Colon (tissue), 2 donors: ENCODE results near the gene FBXO10.
"Not testable (repeated sequence)": the region's sequence is repeated elsewhere in the genome, so short reads cannot be mapped to it uniquely, and the experiment has no call there.

Experiments used
- FAIRE-seq: peaks from 2 replicates; lab custom pipeline; 2012; peaks lifted over from hg19 to GRCh38; lab: Jason Lieb, UNC
- donor health status: control.
- donor health status: control.

The FBXO10 gene

DNA sequence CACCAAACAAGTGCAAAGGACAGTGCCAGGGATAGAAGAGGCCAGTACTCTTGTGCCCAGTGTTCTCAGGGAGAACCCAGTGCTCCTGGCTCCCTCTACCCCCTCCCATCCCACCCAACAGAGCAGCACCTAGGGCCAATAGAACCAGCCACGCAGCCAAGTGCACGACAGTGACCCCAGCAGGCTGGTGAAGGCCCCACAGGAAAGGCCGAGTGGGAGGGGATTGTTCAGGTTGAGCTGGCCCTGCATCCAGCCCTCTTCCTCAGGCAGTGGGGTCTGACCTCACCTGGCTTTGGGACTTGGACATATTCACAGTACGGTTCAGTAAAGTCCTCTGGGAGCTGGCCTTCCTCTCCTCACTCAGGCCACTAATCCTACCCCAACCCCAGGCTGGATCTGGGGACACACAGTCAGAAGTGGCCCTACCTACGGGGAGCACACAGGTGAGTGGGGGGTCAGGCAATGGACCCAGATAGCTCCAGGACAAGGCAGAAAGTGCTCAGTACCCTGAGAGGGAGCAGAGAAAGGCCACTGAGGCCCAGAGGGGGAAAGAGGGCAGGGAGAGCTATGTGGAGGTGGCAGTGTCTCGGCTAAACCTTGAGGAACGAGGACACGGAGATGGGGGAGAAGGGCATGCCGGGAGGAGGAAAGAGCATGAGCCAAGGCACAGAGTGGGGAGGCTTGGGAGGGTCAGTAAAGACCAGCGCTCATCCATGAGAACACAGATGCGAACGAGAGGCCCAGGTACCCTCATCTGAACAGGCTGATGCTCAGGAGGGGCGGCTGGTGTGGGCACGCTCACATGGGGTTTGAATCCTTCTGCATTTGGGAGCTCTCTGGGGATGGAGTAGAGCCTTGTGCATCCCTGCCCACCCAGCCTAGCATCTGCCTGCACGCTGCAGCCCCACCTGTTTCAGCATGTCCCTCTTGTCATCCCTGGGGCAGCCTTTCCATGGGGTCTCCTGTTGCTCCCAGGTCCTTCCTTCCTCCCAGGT is 64.9 kb downstream of the FBXO10 start:
- FAIRE-seq = no peak

DNA sequence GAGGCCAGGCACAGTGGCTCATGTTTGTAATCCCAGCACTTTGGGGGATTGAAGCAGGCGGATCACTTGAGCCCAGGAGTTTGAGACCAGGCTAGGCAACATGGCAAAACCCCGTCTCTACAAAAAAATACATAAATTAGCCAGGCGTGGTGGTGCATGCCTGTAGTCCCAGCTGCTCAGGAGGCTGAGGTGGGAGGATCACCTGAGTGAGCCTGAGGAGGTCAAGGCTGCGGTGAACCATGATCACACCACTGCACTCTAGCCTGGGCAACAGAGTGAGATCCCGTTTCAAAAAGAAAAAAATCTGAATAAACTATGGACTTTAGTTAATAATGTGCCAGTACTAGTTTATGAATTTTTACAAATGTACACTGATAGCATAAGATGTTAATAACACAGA is 66.1 kb downstream of the FBXO10 start:
- FAIRE-seq = not testable (repeated sequence)

DNA sequence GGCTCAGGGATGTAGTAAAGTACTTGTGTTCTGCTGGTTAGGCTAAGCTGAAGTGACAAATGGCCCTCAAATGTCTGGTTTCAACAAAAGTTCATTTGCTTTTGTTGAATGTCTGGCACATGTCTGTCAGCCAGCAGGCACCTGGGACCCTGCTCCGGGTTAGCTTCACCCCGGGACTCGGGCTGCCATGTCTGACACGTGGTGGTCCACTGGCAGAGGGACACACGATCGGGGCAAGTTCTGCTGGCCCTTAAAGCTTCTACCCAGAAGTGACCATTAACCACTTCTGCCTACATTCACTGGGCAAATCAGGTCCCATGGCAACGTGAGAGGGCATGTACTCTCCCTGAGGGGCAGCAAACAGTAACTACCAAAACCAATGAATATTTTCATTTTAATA is 66.6 kb downstream of the FBXO10 start:
- FAIRE-seq = no peak

DNA sequence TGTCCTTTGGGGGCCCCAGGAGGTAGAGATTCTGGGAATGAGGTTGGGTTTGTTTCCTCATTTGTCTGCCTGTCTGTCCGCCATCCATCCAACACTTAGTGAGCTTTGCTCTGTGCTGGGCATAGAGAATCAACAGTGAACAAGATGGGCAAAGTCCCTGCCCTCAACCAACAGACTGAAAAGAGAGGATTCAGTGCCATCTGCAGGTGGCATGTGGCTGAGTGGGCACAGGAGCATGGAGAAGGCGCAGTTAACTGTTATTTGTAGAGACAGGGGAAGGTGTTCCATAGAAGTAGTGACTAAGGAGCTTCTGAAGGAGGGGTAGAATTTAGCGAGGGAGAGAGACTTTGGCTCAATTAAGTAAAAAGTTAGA is 67.4 kb downstream of the FBXO10 start:
- FAIRE-seq = no peak

DNA sequence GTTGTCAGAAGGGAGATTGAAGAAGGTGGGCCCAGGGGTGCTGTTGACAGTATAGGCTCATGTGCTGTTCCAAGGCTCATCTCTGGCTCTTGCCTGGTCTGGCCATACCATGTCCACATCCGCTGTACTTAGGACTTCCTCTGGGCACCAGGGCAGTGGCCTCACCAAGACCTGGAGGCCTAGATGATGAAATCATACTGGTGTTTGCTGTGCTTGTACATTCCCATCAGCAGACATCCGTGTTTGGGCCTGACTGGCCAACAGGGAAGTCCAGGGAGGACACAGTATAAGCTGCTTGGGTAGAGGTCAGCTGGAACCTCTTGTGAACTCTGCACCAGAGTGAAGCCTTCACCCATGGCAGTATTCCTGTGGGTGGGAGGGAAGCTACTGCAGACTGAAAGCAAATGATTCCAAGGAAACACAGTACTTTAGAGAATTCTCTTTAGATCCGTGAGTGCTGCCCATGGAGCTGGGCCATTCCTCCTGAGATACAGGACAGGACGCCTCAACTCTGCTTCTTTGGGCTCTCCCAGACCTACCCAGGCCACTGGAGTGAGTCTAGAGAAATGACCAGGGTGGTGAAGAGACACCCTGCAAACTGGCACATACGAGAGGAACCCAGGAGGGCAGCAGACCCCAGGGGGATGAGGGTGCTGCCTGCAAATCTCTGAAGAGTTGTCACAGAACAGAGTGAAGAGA is 67.9 kb downstream of the FBXO10 start:
- no peak for FAIRE-seq

DNA sequence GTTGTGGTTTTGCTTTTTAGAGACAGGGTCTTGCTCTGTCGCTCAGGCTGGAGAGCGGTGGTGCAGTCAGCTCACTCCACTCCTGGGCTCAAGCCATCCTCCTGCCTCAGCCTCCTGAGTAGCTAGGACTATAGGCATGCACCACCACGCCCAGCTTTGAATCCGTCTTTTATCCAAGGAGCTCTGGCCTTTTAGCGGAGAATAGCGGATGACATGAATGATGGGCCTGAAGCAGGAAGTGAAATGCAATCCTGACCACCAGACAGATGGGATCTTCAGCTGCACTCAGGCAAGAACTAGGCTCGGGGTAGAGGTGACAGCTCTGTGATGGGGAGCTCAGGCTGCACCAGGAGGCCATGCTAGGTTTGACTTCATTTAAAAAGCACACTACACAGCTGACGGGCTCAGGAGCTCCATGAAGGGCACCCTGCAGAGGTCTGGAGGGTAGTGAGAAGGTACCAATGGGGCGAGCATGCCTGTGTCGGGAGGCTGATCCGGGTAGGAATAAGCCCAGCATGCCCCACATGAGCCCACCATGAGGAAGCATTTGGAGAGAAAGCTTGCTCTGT is 68.5 kb downstream of the FBXO10 start:
- FAIRE-seq = no peak

DNA sequence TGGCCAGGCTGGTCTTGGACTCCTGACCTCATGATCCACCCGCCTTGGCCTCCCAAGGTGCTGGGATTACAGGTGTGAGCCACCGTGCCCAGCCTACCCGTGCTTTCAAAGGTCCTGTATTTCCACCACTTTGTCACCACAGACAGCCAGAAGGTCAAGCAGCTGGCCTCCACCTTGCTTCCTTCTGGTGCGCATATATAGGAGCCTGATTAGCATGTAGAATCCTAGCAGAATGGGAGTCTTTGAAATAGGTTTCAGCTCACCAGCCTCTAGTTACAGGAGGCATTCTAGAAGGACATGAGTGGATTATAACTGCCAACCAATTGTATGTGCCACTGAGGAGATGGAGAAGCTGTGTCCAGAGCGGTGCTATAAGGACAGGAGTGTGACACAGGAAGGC is 71.6 kb downstream of the FBXO10 start:
- FAIRE-seq = no peak

DNA sequence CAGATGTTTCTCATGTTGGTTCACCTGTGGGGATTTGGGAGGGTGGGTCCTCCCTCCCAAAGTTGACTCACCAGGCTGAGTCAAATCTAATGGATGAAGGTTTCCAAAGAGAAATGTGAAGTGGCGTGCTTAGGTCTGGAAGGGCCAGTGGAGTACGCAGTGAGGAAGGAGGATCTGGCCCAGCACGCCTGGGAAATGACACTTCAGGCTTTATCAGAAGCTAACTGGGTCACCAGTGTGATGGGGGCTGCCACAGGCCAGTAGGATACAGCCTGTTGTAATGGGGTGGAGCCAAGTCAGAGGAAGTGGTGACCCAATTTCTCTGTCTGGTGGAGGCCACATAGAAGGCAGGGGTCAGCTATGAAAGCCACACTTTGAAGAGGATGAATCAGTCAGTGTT is 72.4 kb downstream of the FBXO10 start:
- FAIRE-seq = no peak

DNA sequence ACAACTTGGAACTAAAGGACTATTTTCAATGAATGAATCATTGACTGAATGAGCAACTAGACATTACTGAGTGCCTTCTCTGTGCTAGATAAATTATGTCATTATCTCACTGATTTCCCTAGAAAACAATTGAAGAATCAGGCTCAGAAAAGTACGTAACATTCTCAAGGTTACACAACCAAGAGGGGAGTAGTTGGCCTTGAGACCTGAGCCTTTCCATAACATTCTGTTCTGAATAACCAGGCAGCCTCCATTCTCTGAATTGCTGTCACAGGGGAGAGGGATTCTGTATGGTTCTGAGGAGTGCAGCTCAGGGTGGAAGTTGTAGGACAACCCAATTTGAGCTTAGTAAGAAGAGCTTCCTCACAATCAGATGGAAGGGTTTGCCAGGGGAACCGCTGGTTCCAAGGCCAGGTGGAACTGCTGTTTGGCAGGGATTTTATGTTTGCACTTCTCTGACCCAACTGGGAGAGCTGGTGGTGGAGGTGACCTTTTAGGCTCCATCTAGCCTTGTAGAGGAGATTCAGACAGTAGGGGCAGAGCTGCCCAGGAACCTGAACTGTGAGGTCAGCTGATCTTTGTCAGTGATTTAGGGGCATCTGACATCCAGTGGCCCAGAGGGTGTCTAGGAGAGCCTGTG is 74.1 kb downstream of the FBXO10 start:
- FAIRE-seq = no peak

DNA sequence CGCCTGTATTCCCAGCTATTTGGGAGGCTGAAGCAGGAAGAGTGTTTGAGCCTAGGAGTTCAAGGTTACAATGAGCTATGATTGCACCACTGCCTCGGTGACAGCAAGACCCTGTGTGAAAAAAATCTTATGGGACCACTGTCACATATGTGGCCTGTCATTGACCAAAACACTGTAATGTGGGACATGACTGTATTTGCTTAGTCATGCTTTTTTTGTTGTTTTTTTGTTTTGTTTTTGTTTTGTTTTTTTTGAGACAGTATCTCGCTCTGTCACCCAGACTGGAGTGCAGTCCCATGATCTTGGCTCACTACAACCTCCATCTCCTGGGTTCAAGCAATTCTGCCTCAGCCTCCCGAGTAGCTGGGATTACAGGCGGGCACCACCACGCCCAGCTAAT is 76.9 kb downstream of the FBXO10 start:
- FAIRE-seq = no peak

DNA sequence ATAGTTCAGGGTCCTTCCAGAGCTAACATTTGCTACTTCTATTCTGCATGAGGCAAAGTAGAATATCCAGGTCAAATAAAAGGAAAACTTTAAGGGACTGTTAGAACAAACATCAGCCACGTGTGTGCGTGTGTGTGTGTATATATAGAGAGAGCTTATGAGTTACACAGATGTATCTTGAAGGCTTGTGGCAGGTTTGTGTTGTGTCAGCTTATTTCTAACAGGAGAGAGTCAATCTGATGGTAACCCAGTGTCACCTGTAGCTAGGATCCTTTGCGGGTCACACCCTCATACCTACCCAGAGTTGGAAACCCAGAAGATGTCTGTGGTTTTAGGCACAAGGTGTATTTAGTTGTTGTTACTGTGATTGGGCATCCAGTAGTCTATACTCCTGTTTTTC is 77.7 kb downstream of the FBXO10 start:
- FAIRE-seq = no peak

DNA sequence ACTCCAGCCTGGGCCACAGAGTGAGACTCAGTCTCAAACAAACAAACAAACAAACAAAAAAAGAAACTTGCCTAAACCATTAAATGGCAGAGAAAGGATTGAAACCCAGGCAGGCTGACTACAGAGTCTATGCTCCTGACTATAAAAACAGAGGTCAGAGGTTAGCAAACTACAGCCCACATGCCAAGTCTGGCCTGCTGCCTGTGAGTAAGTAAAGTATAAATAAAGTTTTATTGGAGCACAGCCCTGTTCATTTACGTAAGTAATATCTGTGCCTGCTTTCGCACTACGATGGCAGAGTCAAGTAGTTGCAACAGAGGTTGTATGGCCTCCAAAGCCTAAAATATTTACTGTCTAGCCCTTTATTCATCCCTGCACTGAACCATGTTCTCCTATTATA is 78.9 kb downstream of the FBXO10 start:
- FAIRE-seq = no peak

DNA sequence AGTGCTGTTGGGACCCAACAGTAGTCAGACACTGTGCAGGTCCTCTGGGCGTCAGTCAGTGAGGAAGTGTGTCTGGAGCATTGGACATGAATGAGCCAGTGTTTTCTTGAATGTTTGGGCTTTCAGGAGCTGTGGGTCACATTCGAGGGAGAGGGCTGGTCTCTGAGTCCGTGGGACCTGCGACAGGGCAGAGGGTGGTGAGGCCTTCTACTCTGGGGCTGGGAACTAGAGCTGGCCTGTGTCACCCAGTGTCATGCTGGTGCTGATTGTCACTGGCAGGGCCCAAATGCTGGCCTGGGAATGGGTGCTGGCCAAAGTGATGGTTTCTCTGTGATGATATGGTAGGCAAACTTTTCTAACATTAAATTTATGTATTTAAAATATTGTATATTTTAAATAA is 80.2 kb downstream of the FBXO10 start:
- FAIRE-seq = no peak

DNA sequence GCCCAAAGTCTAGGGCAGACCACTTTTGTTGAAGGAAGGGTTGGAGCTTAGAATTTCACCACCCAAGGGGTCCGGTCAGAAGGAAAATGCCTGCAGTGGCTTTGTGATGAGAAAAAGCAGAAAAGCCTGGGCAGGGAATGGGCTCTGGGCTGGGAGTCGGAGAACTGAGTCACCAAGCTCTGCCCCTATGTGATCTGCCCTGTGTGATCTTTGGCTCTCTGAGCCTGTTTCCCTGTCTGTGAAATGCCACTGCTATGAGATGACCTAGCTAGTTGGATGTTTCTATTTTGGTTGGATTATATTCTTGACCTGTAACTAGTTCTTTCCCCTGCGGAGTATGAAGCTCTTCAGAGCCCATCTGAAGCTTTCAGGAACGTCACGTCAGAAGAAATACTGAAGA is 80.6 kb downstream of the FBXO10 start:
- FAIRE-seq = no peak

DNA sequence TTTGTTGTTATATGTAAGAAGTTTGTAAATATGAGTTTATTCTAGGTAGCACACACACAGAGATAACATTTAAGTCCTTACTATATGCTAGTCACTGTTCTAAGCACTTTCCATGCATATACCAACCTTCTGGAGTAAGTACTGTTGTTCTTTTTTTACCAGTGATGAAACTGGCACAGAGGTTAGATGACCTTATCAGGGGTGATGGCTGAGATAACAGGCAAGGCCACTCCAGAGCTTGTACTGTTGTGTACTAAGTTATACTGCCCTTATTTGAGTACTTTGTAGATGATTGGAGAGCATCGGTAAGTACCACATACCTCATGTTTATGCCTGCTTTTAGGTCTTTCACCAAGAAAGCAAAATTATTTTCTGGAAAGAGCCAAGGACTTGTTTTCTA is 84.2 kb downstream of the FBXO10 start:
- FAIRE-seq = no peak

DNA sequence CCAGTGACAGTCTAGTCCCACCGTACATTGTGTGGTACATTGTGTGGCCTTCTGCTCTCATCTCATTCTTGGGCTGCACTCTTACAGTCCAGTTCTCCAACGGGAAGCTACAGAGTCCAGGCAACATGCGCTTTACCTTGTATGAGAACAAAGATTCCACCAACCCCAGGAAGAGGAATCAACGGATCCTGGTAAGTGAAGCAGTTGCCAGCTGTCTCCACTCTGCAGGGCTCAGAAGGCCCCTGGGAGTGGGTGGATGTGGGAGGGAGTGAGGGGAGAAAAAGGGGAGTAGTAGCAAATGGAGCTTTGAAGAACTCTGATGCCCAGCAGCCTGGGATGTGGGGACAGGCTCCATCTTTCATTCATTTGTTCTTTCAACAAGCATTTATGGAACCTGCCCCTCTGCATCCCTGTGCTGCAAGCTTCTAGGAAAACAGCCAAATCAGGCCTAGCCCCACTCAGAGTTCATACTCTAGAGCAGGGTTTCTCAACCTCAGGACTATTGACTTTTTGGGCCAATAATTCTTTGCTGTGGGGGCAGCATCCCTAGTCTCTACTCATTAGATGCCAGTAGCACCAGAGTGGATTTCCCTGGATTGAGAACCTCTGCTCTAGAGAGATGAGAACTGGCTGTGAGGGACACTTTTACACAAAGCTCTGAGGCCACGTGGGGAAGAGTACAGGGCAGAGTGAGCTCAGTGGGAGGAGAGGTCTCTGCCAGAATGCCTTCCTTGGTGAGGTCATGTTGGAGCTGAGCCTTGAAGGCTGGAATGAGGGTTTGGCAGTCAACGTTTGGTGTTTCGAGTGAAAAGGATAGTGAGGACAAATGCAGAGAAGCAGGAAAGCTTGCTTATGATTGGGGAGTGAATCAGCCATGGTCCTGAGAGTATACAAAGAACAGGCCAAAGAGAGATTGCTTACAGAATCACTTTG is 89.3 kb downstream of the FBXO10 start:
- FAIRE-seq = no peak

DNA sequence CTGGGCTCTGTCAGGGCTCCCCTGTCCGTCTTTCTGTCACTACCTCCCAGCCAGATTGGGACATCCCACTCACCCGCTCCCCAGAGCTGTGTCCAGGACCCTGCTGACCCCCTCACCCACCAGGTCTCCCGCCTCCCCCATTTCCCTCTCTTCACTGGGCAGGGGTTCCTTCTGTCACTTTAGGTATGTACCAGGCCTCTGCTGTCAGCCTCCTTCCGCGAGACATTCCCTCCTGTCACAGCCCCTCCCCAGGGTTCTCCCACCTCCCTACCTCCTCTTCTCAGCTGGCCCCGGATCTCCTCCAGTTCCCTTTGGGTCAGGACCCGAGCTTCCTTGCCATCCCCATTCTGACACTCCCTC is 89.9 kb downstream of the FBXO10 start:
- no peak for FAIRE-seq

DNA sequence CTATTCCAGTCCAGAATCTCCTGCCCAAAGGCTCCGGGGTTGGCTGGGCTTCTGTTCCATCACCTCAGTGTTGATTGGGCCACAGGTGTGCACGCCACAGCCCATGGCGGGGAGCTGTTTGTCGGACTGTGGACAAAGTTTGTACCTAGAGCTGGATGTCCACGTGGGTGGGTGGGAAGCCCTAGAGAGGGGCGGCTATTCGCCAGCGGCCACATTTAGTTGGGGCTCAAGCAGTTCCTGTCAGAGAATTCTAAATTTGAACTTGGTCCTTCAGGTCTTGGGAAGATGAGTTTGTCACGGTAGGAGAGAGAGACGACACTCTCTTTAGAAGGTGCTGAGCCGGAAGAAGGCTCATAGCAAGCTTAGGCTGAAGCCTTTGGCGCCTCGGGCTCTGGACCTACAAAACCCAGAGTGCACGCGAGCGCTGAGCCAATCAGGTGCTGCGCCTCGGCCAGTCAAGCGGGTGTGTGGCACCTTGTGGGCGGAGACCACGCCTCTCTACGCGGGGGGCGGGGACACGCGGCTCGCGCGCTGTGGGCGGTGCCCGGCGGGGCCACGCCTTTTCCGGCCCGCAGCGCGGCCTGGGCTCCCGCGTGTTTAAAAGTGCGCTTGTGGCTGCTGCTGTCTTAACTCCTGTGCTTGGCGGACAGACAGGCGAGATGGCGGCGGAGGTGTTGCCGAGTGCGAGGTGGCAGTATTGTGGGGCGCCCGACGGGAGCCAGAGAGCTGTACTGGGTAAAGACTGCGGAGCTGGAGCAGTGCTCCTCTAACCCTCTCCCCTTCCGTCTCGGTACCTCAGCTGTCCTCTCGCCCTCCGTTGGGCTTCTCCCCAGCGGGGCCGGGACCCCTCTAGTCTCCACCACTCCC is 90.6 kb downstream of the FBXO10 start, which contains the start of gene POLR1E:
POLR1E (plus strand) TSS at position 560 of the 867 bp plus-strand sequence; CDS start at position 660, 100 bp downstream.
- FAIRE-seq = no peak

DNA sequence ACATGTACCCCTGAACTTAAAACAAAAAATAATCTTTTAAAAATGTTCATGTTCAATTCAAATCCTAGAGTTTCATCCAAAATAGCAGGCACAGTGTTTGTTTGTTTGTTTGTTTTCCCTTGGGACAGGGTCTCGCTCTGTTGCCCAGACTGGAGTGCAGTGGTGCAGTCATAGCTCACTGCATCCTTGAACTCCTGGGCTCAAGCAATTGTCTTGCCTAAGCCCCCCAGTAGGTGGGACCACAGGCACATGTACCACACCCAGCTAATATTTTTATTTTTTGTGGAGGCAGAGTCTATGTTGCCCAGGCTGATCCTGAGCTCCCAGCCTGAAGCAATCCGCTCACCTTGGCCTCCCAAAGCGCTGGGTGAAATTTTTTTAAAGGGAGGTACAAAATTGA is 95.4 kb downstream of the FBXO10 start:
- no peak for FAIRE-seq

DNA sequence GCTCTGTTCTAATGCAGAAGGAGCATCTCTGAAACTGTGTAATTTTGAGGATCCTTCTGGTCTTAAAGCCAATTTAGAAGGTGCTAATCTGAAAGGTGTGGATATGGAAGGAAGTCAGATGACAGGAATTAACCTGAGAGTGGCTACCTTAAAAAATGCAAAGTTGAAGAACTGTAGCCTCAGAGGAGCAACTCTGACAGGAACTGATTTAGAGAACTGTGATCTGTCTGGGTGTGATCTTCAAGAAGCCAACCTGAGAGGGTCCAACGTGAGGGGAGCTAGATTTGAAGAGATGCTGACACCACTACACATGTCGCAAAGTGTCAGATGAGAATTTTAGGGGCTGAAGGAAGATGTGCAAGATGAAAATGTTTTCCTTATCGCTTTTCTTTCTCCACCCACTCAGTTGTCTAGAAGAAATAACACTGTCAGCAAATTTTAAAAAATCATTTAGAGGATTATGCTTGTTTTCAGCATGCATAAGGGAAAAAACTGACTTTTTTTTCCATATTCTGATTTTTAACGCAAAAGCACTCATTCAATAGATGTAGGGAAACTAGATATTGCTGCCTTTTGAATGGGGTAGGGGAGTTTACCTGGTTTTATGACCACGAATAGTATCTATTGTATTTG is 98.1 kb downstream of the FBXO10 start:
- FAIRE-seq = not testable (repeated sequence)
